Measurements from ENCODE around the gene SORCS1.

DNA sequence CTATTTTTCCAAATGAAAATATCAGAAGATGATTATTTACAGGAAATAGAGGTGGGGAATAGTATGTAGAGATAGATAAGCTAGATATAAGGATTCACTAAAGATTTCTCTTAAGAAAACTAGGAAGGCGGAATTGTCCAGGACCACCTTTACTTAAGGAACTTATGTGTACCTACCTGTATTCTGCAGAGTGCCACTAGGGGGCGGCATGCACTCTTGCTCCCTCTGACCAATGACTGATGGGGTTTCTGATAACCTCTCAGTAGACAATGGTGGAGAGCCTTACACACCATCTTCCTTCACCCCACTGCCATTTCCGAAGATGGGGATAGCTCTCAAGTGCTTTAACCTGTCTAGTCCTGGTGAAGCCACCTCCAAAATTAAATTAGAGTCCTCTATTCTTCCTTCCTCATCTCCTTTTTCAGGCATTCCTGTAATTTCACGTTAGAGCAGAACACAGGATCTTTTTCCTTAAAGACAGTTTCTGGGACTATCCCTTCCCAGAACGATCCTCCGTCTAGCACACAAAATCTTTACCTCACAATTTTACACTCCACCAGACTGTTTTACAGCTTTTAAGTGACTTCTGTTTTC lies 453.1 kb downstream of the SORCS1 start:
- TF ChIP-seq EZH2 (IDR thresholded peaks at IDR 0.05; ENCODE audit: insufficient read depth, poor library complexity, severe bottlenecking): no peak
- TF ChIP-seq EZH2phosphoT487 (IDR thresholded peaks at IDR 0.05; ENCODE audit: insufficient read depth, low read depth): no peak

Data from GM23248 (cell line).